WTC11 (cell line): ENCODE data around the gene USP48. TPM values are rescaled to one million over a fixed set of nuclear protein-coding genes. Genes with fewer than 3 reads are reported as not detected.

Experiments used
- ATF1 ChIP-seq: sonication (generic); formaldehyde crosslinking; IDR thresholded peaks from 2 replicates; pipeline ENCODE4 v1.8.1; 2023; ENCODE audit warnings: mild to moderate bottlenecking, moderate library complexity, missing genetic modification reagents
- E2F1 ChIP-seq: sonication (generic); formaldehyde crosslinking; IDR thresholded peaks from 2 replicates; pipeline ENCODE4 v1.8.0; 2022; ENCODE audit warnings: mild to moderate bottlenecking, missing genetic modification reagents
- ERG ChIP-seq: fragments of 250-450 bp; sonication (Bioruptor Pico); IDR thresholded peaks from 2 replicates; pipeline ENCODE4 v1.8.0; 2021; ENCODE audit warnings: mild to moderate bottlenecking
- ESRRA ChIP-seq: sonication (generic); formaldehyde crosslinking; IDR thresholded peaks from 2 replicates; pipeline ENCODE4 v1.8.1; 2022; ENCODE audit warnings: mild to moderate bottlenecking, missing genetic modification reagents, borderline replicate concordance
- ETV6 ChIP-seq: sonication (generic); formaldehyde crosslinking; IDR thresholded peaks from 2 replicates; pipeline ENCODE4 v1.8.1; 2022; ENCODE audit warnings: mild to moderate bottlenecking, missing genetic modification reagents
- GTF2I ChIP-seq: fragments of 250-450 bp; sonication (Bioruptor Pico); conservative IDR thresholded peaks from 2 replicates; pipeline ENCODE4 v1.4.0; 2021; ENCODE audit warnings: mild to moderate bottlenecking
- TEAD4 ChIP-seq: sonication (generic); formaldehyde crosslinking; IDR thresholded peaks from 2 replicates; pipeline ENCODE4 v1.8.0; 2022; ENCODE audit warnings: mild to moderate bottlenecking, missing genetic modification reagents
- ZBTB21 ChIP-seq: sonication (generic); formaldehyde crosslinking; IDR thresholded peaks from 2 replicates; pipeline ENCODE4 v1.8.1; 2023; ENCODE audit warnings: mild to moderate bottlenecking, missing genetic modification reagents, borderline replicate concordance
- ZNF138 ChIP-seq: sonication (generic); formaldehyde crosslinking; conservative IDR thresholded peaks from 2 replicates; pipeline ENCODE4 v1.8.1; 2022; ENCODE audit warnings: mild to moderate bottlenecking, moderate library complexity, missing genetic modification reagents
- ZNF396 ChIP-seq: fragments of 250-450 bp; sonication (Bioruptor Pico); IDR thresholded peaks from 2 replicates; pipeline ENCODE4 v1.8.0; 2021; ENCODE audit warnings: mild to moderate bottlenecking, moderate library complexity, borderline replicate concordance
- ZNF423 ChIP-seq: fragments of 250-450 bp; sonication (Bioruptor Pico); IDR thresholded peaks from 2 replicates; pipeline ENCODE4 v2.1.2; 2022; ENCODE audit warnings: mild to moderate bottlenecking, moderate library complexity
- total RNA-seq: library from RNA; stranded (reverse); gene quantifications from 3 replicates; pipeline ENCODE4 v1.2.3, GENCODE V29; 2021
- TF ChIP-seq, protein P1 (sequence below): sonication (generic); formaldehyde crosslinking; conservative IDR thresholded peaks from 2 replicates; pipeline ENCODE4 v1.8.1; 2023; ENCODE audit warnings: mild to moderate bottlenecking, low read depth, missing genetic modification reagents, moderate library complexity
- TF ChIP-seq, protein P2 (sequence below): sonication (generic); formaldehyde crosslinking; IDR thresholded peaks from 2 replicates; pipeline ENCODE4 v1.8.1; 2023; ENCODE audit warnings: mild to moderate bottlenecking, missing genetic modification reagents
- TF ChIP-seq, protein P3 (sequence below): fragments of 250-450 bp; sonication (Bioruptor Pico); conservative IDR thresholded peaks from 2 replicates; pipeline ENCODE4 v1.9.0; 2021; ENCODE audit warnings: mild to moderate bottlenecking
- TF ChIP-seq, protein P4 (sequence below): sonication (generic); formaldehyde crosslinking; IDR thresholded peaks from 2 replicates; pipeline ENCODE4 v1.8.0; 2023; ENCODE audit warnings: missing genetic modification reagents, mild to moderate bottlenecking, borderline replicate concordance
- TF ChIP-seq, protein P5 (sequence below): sonication (generic); formaldehyde crosslinking; IDR thresholded peaks from 2 replicates; pipeline ENCODE4 v1.8.0; 2023; ENCODE audit warnings: missing genetic modification reagents
- TF ChIP-seq, protein P6 (sequence below): fragments of 250-450 bp; sonication (Bioruptor Pico); IDR thresholded peaks from 2 replicates; pipeline ENCODE4 v1.9.0; 2021; ENCODE audit warnings: mild to moderate bottlenecking, borderline replicate concordance
- TF ChIP-seq, protein P7 (sequence below): sonication (generic); formaldehyde crosslinking; IDR thresholded peaks from 2 replicates; pipeline ENCODE4 v1.8.0; 2022; ENCODE audit warnings: mild to moderate bottlenecking, missing genetic modification reagents

USP48 gene
- total RNA-seq, 1 experiment from 2014 or later: 86.9 TPM

- TF ChIP-seq, protein P1, sequence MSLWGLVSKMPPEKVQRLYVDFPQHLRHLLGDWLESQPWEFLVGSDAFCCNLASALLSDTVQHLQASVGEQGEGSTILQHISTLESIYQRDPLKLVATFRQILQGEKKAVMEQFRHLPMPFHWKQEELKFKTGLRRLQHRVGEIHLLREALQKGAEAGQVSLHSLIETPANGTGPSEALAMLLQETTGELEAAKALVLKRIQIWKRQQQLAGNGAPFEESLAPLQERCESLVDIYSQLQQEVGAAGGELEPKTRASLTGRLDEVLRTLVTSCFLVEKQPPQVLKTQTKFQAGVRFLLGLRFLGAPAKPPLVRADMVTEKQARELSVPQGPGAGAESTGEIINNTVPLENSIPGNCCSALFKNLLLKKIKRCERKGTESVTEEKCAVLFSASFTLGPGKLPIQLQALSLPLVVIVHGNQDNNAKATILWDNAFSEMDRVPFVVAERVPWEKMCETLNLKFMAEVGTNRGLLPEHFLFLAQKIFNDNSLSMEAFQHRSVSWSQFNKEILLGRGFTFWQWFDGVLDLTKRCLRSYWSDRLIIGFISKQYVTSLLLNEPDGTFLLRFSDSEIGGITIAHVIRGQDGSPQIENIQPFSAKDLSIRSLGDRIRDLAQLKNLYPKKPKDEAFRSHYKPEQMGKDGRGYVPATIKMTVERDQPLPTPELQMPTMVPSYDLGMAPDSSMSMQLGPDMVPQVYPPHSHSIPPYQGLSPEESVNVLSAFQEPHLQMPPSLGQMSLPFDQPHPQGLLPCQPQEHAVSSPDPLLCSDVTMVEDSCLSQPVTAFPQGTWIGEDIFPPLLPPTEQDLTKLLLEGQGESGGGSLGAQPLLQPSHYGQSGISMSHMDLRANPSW: no peak
- TF ChIP-seq, protein P2, sequence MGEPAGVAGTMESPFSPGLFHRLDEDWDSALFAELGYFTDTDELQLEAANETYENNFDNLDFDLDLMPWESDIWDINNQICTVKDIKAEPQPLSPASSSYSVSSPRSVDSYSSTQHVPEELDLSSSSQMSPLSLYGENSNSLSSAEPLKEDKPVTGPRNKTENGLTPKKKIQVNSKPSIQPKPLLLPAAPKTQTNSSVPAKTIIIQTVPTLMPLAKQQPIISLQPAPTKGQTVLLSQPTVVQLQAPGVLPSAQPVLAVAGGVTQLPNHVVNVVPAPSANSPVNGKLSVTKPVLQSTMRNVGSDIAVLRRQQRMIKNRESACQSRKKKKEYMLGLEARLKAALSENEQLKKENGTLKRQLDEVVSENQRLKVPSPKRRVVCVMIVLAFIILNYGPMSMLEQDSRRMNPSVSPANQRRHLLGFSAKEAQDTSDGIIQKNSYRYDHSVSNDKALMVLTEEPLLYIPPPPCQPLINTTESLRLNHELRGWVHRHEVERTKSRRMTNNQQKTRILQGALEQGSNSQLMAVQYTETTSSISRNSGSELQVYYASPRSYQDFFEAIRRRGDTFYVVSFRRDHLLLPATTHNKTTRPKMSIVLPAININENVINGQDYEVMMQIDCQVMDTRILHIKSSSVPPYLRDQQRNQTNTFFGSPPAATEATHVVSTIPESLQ: no peak
- no peak for TF ChIP-seq ZNF396 (CRISPR knock-in tag)
- TF ChIP-seq ETV6 (CRISPR knock-in tag): no peak; the same call in 1 of the 2 replicates
- TF ChIP-seq E2F1 (CRISPR knock-in tag): no peak
- TF ChIP-seq GTF2I (CRISPR knock-in tag): peak; percentile 98
- TF ChIP-seq ESRRA (CRISPR knock-in tag): no peak
- TF ChIP-seq, protein P3, sequence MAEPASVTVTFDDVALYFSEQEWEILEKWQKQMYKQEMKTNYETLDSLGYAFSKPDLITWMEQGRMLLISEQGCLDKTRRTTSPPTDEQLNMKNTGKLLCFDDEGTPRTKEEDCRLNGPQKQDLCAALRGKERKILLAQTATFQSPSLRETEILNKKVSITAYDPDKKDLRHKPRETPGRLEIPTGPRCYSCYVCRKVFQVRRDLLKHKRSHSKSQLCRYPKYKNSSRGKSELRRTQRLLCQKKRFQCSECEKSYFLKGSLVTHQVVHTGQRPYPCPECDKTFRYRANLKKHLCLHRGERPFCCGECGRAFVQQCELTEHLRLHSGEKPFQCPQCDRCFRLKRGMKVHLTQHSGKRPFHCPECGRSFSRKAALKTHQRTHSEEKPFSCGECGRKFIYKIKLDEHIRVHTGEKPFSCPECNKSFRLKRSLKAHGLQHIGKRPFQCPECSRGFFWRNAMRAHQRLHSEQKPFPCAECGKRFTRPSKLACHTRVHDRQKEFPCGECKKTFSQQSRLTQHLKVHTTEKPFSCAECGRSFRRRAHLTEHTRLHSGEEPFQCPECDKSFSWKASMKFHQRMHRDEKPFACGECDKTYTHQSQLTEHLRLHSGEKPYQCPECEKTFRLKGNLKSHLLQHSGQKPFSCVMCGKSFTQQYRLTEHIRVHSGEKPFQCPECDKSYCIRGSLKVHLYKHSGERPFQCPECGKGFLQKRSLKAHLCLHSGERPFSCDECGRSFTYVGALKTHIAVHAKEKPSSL (CRISPR knock-in tag): no peak
- TF ChIP-seq ERG (CRISPR knock-in tag): no peak
- TF ChIP-seq, protein P4, sequence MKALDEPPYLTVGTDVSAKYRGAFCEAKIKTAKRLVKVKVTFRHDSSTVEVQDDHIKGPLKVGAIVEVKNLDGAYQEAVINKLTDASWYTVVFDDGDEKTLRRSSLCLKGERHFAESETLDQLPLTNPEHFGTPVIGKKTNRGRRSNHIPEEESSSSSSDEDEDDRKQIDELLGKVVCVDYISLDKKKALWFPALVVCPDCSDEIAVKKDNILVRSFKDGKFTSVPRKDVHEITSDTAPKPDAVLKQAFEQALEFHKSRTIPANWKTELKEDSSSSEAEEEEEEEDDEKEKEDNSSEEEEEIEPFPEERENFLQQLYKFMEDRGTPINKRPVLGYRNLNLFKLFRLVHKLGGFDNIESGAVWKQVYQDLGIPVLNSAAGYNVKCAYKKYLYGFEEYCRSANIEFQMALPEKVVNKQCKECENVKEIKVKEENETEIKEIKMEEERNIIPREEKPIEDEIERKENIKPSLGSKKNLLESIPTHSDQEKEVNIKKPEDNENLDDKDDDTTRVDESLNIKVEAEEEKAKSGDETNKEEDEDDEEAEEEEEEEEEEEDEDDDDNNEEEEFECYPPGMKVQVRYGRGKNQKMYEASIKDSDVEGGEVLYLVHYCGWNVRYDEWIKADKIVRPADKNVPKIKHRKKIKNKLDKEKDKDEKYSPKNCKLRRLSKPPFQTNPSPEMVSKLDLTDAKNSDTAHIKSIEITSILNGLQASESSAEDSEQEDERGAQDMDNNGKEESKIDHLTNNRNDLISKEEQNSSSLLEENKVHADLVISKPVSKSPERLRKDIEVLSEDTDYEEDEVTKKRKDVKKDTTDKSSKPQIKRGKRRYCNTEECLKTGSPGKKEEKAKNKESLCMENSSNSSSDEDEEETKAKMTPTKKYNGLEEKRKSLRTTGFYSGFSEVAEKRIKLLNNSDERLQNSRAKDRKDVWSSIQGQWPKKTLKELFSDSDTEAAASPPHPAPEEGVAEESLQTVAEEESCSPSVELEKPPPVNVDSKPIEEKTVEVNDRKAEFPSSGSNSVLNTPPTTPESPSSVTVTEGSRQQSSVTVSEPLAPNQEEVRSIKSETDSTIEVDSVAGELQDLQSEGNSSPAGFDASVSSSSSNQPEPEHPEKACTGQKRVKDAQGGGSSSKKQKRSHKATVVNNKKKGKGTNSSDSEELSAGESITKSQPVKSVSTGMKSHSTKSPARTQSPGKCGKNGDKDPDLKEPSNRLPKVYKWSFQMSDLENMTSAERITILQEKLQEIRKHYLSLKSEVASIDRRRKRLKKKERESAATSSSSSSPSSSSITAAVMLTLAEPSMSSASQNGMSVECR: 0 out of 2 replicates have a peak, but pooled peaks have one; percentile 36
- TF ChIP-seq ZNF423 (CRISPR knock-in tag): no peak
- TF ChIP-seq TEAD4 (CRISPR knock-in tag): no peak
- TF ChIP-seq, protein P5, sequence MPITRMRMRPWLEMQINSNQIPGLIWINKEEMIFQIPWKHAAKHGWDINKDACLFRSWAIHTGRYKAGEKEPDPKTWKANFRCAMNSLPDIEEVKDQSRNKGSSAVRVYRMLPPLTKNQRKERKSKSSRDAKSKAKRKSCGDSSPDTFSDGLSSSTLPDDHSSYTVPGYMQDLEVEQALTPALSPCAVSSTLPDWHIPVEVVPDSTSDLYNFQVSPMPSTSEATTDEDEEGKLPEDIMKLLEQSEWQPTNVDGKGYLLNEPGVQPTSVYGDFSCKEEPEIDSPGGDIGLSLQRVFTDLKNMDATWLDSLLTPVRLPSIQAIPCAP (CRISPR knock-in tag): no peak
- TF ChIP-seq ZBTB21 (CRISPR knock-in tag): no peak
- no peak for TF ChIP-seq ATF1
- TF ChIP-seq ZNF138 (CRISPR knock-in tag): no peak
- TF ChIP-seq, protein P6, sequence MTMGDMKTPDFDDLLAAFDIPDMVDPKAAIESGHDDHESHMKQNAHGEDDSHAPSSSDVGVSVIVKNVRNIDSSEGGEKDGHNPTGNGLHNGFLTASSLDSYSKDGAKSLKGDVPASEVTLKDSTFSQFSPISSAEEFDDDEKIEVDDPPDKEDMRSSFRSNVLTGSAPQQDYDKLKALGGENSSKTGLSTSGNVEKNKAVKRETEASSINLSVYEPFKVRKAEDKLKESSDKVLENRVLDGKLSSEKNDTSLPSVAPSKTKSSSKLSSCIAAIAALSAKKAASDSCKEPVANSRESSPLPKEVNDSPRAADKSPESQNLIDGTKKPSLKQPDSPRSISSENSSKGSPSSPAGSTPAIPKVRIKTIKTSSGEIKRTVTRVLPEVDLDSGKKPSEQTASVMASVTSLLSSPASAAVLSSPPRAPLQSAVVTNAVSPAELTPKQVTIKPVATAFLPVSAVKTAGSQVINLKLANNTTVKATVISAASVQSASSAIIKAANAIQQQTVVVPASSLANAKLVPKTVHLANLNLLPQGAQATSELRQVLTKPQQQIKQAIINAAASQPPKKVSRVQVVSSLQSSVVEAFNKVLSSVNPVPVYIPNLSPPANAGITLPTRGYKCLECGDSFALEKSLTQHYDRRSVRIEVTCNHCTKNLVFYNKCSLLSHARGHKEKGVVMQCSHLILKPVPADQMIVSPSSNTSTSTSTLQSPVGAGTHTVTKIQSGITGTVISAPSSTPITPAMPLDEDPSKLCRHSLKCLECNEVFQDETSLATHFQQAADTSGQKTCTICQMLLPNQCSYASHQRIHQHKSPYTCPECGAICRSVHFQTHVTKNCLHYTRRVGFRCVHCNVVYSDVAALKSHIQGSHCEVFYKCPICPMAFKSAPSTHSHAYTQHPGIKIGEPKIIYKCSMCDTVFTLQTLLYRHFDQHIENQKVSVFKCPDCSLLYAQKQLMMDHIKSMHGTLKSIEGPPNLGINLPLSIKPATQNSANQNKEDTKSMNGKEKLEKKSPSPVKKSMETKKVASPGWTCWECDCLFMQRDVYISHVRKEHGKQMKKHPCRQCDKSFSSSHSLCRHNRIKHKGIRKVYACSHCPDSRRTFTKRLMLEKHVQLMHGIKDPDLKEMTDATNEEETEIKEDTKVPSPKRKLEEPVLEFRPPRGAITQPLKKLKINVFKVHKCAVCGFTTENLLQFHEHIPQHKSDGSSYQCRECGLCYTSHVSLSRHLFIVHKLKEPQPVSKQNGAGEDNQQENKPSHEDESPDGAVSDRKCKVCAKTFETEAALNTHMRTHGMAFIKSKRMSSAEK (CRISPR knock-in tag): no peak
- TF ChIP-seq, protein P7, sequence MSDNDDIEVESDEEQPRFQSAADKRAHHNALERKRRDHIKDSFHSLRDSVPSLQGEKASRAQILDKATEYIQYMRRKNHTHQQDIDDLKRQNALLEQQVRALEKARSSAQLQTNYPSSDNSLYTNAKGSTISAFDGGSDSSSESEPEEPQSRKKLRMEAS (CRISPR knock-in tag): no peak
These were observed 31.4 kb upstream of the USP48 start (continued) for GRCh38 chr1:21814241-21814918.
